Endothelial cell (in vitro differentiated cells): ENCODE measurements around the gene ADCY7. TPM values are rescaled to one million over a fixed set of nuclear protein-coding genes. Genes with fewer than 3 reads are reported as not detected.

ENCODE experiments used
- DNase-seq: peaks from one replicate; pipeline ENCODE4 v3.0.0; 2021; ENCODE audit warnings: low spot score
- H3K27ac Mint-ChIP-seq: one replicate; pipeline ENCODE4 v1.8.0; 2021; ENCODE audit warnings: mixed read lengths, inconsistent platforms; ENCODE audit not compliant: unreplicated experiment
- H3K27me3 Mint-ChIP-seq: one replicate; pipeline ENCODE4 v1.8.0; 2021; ENCODE audit warnings: mild to moderate bottlenecking, moderate library complexity, mixed read lengths, inconsistent platforms; ENCODE audit not compliant: unreplicated experiment
- H3K36me3 Mint-ChIP-seq: one replicate; pipeline ENCODE4 v1.8.0; 2021; ENCODE audit warnings: mild to moderate bottlenecking, low read depth, mixed read lengths, inconsistent platforms; ENCODE audit not compliant: unreplicated experiment
- H3K4me1 Mint-ChIP-seq: one replicate; pipeline ENCODE4 v1.8.0; 2021; ENCODE audit warnings: mild to moderate bottlenecking, mixed read lengths, inconsistent platforms; ENCODE audit not compliant: unreplicated experiment
- H3K4me3 Mint-ChIP-seq: one replicate; pipeline ENCODE4 v1.8.0; 2021; ENCODE audit warnings: mild to moderate bottlenecking, mixed read lengths, inconsistent platforms; ENCODE audit not compliant: unreplicated experiment
- H3K9me3 Mint-ChIP-seq: one replicate; pipeline ENCODE4 v1.8.0; 2021; ENCODE audit warnings: mixed read lengths, inconsistent platforms; ENCODE audit not compliant: unreplicated experiment
- total RNA-seq: library from RNA; stranded (reverse); fragmentation: NEBNext Ultra II Directional; extraction: Animal tissue kit (Norgen Biotek cat#: 25700); gene quantifications from one replicate; pipeline ENCODE4 v1.2.1, GENCODE V29; 2021; ENCODE audit not compliant: unreplicated experiment
- TF ChIP-seq, protein P1 (sequence below): fragments of 200-600 bp; sonication (generic); IDR thresholded peaks from one replicate; pipeline ENCODE4 v1.5.0; 2021; ENCODE audit warnings: antibody characterized with exemption; ENCODE audit not compliant: unreplicated experiment

The ADCY7 gene
- total RNA-seq, 1 donor from 2014 or later: 3.2 TPM

DNA sequence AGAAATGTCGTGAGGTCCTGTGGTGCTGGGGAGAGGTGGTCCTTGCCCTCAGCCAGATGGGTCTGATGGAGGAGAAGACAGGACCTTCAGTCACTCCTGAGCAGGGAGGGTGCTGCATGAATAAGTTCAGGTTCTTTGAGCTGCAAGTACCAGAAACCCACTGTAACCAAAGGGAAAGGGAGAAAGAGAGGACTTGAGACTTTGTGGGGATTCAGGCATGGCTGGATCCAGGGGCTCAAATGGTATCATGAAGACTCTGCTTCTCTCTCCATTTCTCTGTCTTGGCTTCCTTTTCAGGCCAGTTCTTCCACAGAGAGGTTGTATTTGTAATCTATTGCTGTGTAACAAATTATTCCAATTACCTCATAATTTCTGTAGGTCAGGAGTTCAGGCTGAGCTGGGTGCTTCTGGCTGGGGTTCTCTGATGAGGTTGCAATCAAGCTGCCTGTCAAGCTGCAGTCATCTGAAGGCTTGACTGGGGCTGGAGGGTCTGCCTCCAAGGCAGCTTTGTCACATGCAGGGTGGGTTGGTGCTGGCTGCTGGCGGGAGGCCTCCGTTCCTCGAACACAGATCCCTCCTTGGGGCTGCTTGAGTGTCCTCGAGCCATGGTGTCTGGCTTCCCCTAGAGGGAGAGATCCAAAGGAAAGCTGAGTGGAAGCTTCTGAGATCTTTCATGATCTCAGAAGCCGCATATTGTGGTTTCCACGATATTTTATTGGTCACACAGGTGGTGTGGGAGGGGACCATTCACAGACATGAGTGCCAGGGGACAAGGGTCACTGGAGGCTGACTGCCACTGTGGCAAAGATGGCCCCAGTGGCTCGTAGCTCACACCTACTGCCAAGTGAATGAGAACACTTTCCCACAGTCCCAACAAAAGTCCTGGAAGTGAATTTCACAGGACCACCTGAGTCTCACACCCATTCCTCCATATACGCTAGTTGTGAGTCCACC, 5.9 kb upstream of the ADCY7 start:
- Mint-ChIP-seq H3K36me3 (no peaks in the 10 kb centered on the region), H3K27ac (no peak overlapping the region), H3K4me3 (no peak overlapping the region), H3K27me3 (no peaks in the 10 kb centered on the region), H3K9me3 (no peaks in the 10 kb centered on the region), H3K4me1 (peaks cover 2% of the 10 kb centered on the region)
- TF ChIP-seq, protein P1, sequence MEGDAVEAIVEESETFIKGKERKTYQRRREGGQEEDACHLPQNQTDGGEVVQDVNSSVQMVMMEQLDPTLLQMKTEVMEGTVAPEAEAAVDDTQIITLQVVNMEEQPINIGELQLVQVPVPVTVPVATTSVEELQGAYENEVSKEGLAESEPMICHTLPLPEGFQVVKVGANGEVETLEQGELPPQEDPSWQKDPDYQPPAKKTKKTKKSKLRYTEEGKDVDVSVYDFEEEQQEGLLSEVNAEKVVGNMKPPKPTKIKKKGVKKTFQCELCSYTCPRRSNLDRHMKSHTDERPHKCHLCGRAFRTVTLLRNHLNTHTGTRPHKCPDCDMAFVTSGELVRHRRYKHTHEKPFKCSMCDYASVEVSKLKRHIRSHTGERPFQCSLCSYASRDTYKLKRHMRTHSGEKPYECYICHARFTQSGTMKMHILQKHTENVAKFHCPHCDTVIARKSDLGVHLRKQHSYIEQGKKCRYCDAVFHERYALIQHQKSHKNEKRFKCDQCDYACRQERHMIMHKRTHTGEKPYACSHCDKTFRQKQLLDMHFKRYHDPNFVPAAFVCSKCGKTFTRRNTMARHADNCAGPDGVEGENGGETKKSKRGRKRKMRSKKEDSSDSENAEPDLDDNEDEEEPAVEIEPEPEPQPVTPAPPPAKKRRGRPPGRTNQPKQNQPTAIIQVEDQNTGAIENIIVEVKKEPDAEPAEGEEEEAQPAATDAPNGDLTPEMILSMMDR: no peak
- no peak for DNase-seq

DNA sequence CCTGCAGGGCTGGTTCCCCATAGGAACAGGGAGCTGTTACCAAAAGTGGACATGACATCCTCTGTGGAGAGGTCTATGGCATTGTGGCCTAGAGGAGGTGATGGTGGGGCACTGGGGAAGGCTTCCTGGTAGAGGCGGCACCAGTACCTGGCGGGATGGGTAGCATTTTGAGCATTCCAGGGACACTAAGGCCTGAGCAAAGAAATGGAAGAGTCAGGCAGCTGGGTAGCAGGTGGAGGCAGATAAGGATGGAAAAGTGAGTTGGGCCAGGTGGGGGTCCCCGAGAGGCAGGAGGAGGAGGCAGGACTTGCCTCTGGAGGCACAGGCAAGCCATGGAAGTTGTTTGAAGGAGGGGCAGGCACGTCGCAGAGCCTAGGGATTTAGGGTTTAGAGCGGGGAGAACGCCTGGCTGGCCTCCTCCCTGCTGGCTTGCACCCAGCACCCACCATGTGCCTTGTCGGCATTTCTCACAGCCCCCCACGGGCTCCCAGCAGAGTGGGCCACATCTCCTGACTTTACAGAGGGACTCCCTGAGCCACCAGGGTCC, 5.1 kb upstream of the ADCY7 start:
- Mint-ChIP-seq H3K9me3 (no peaks in the 10 kb centered on the region), H3K4me1 (peaks cover 2% of the 10 kb centered on the region), H3K27me3 (no peaks in the 10 kb centered on the region), H3K27ac (no peak overlapping the region), H3K36me3 (no peaks in the 10 kb centered on the region), H3K4me3 (no peak overlapping the region)
- TF ChIP-seq, protein P1: no peak
- DNase-seq: no peak

DNA sequence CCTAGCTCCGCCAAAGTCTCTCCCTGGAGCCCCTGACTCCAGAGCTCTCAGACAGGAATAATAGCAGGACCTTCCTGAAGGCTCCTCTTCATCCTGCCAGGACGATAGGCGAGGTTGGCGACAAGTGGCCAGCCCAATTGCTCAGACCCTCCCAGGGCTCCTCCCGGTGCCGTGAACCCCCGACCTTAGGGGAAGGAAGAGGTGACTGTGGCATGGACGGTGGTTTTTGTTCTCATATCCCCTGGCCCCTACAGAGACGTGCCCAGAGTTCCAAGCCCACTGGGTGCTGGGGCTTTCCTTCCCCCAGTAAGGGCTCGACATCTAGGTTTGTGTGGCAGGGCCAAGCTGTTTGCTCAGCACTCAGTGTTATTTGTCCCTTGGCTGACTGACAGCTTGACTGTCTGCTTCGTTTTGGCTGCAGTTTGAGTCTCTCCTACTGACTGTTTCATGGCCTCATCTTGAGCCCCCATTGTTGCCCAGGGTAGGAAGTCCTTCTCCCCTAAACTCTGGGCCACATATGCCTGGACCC, 4.6 kb upstream of the ADCY7 start:
- no peak for DNase-seq
- Mint-ChIP-seq H3K27me3 (no peaks in the 10 kb centered on the region), H3K9me3 (no peaks in the 10 kb centered on the region), H3K27ac (no peak overlapping the region), H3K36me3 (no peaks in the 10 kb centered on the region), H3K4me3 (no peak overlapping the region), H3K4me1 (peaks cover 4% of the 10 kb centered on the region)
- TF ChIP-seq, protein P1: no peak

DNA sequence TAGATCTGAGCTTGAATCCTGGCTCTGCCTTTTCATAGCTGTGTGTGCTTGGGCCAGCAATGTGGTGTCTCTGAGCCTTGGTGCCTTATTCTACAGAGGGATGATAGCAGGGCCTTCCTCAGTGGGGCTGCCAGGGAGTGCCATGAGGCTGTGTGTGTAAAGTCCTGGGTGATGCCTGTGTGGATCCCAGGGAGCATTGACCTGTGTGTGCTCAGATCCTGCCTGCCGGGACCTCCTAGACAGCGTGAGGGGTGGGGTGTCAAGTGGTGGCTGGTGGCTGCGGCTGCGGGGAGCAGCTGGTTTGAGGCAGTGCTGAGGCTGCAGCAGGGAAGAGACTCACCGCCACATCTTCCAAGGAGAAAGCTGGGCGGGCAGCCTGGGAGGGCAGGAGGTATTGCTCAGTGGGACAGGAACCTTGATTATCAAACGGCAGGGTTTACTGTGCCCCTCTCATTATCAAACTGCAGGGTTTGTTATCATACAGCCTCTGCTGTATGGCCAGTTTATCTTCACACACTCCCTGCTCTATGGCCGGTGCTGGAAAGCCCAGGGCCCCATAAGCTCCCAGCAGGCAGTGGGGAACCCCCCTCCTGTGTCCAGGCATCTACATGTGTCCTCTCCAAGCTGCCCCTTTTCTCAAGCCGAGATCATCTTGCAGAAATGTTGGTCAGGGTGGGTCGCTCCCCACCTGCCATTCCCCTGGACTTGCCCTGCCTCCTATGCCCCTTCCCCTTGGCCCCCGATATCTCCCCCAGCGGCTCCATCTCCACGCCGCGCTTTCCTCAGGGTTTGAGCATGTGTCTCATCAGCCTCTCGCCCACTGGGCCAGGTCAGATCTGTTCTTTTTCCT, 3.1 kb upstream of the ADCY7 start:
- no peaks in the 10 kb centered on the region for H3K9me3 Mint-ChIP-seq
- H3K4me3 Mint-ChIP-seq: no peak overlapping the region
- no peak for DNase-seq
- H3K4me1 Mint-ChIP-seq: peaks cover 14% of the 10 kb centered on the region
- TF ChIP-seq, protein P1: no peak
- no peaks in the 10 kb centered on the region for H3K27me3 Mint-ChIP-seq
- no peak overlapping the region for H3K27ac Mint-ChIP-seq
- H3K36me3 Mint-ChIP-seq: no peaks in the 10 kb centered on the region
